Left ventricle myocardium inferior (tissue), 1 donor: ENCODE measurements around the gene SH2D3A. TPM values are rescaled to one million over a fixed set of nuclear protein-coding genes. Genes with fewer than 3 reads are reported as not detected.
"Not testable (repeated sequence)": the region's sequence is repeated elsewhere in the genome, so short reads cannot be mapped to it uniquely, and the experiment has no call there.

Experiments
- DNase-seq: peaks from one replicate; pipeline ENCODE4 v3.0.0-alpha.2; 2020
- H3K27ac ChIP-seq: fragments of 200-600 bp; replicated peaks from 2 replicates; pipeline ENCODE4 v1.8.0; 2021
- H3K27me3 ChIP-seq: fragments of 200-600 bp; 2 replicates; pipeline ENCODE4 v1.8.0; 2021; ENCODE audit warnings: low read depth
- H3K36me3 ChIP-seq: fragments of 200-600 bp; 2 replicates; pipeline ENCODE4 v1.8.0; 2021
- H3K4me1 ChIP-seq: fragments of 200-600 bp; 2 replicates; pipeline ENCODE4 v1.8.0; 2021
- H3K4me3 ChIP-seq: fragments of 200-600 bp; 2 replicates; pipeline ENCODE4 v1.8.0; 2021; ENCODE audit warnings: mild to moderate bottlenecking, moderate library complexity
- H3K9me3 ChIP-seq: fragments of 200-600 bp; replicated peaks from 2 replicates; pipeline ENCODE4 v1.8.0; 2021
- CTCF ChIP-seq: fragments of 200-600 bp; IDR thresholded peaks from 2 replicates; pipeline ENCODE4 v1.8.0; 2021; ENCODE audit warnings: antibody characterized with exemption, mild to moderate bottlenecking, borderline replicate concordance
- intact Hi-C: fragments of 100-400 bp; cut with micrococcal nuclease; formaldehyde crosslinking; loops from one replicate; pipeline ENCODE4 v1.11.0; 2022
- total RNA-seq: library from RNA; stranded (reverse); fragmentation: NEBNext Ultra II Directional; extraction: Animal tissue kit (Norgen Biotek cat#: 25700); gene quantifications from one replicate; pipeline ENCODE4 v1.2.1, GENCODE V29; 2021
- donor health status: DM: no; HTN: yes; CAD: no; lungs with severe emphysema.

SH2D3A gene
- total RNA-seq, 1 donor from 2014 or later, result 0.14 TPM

- H3K36me3 ChIP-seq, result peaks cover 76% of the 10 kb centered on the region
- DNase-seq, result peak; percentile 75
- no peaks in the 10 kb centered on the region for H3K27me3 ChIP-seq
- intact Hi-C loops, result no loop called here
- H3K27ac ChIP-seq, result peak overlapping the region; percentile 60
- no peak for TF ChIP-seq CTCF
- no peaks in the 10 kb centered on the region for H3K9me3 ChIP-seq
- H3K4me3 ChIP-seq, result no peak overlapping the region
- peaks cover 67% of the 10 kb centered on the region for H3K4me1 ChIP-seq
These were observed 17.2 kb downstream of the SH2D3A start for GRCh38 chr19:6750062-6750461.

GRCh38 chr19:6748543-6748942 is 18.7 kb downstream of the SH2D3A start:
- H3K4me3 ChIP-seq, H3K27me3 ChIP-seq, intact Hi-C loops, H3K9me3 ChIP-seq, DNase-seq: not testable (repeated sequence)
- Histone ChIP-seq H3K36me3 (peaks cover 86% of the 10 kb centered on the region), H3K27ac (peak overlapping the region; percentile 60), H3K4me1 (peaks cover 80% of the 10 kb centered on the region)

- intact Hi-C loops, result no loop called here
These were observed 21.3 kb downstream of the SH2D3A start for GRCh38 chr19:6745965-6746364.

GRCh38 chr19:6744381-6745301 is 22.6 kb downstream of the SH2D3A start:
- no peaks in the 10 kb centered on the region for H3K27me3 ChIP-seq
- H3K4me3 ChIP-seq, result peak overlapping the region; percentile 50
- H3K36me3 ChIP-seq, result peaks cover 69% of the 10 kb centered on the region
- peak overlapping the region; percentile 94 for H3K27ac ChIP-seq
- peaks cover 97% of the 10 kb centered on the region for H3K4me1 ChIP-seq
- DNase-seq, result peak; percentile 90
- intact Hi-C loops, result no loop called here
- no peak for TF ChIP-seq CTCF
- no peaks in the 10 kb centered on the region for H3K9me3 ChIP-seq

More at GRCh38 chr19:6745965-6746364, 21.3 kb downstream of the SH2D3A start:
- TF ChIP-seq CTCF, result no peak
- H3K36me3 ChIP-seq, result peaks cover 83% of the 10 kb centered on the region
- no peaks in the 10 kb centered on the region for H3K9me3 ChIP-seq
- peak overlapping the region; percentile 94 for H3K27ac ChIP-seq
- no peak overlapping the region for H3K4me3 ChIP-seq
- H3K4me1 ChIP-seq, result peaks cover 94% of the 10 kb centered on the region
- DNase-seq, result no peak
- no peaks in the 10 kb centered on the region for H3K27me3 ChIP-seq

- H3K27me3 ChIP-seq, result no peaks in the 10 kb centered on the region
- peak overlapping the region; percentile 50 for H3K4me3 ChIP-seq
- H3K36me3 ChIP-seq, result peaks cover 61% of the 10 kb centered on the region
- peak overlapping the region; percentile 94 for H3K27ac ChIP-seq
- H3K4me1 ChIP-seq, result peaks cover 94% of the 10 kb centered on the region
- TF ChIP-seq CTCF, result no peak
- H3K9me3 ChIP-seq, result no peaks in the 10 kb centered on the region
- intact Hi-C loops, result no loop called here
- DNase-seq, result no peak
These were observed 23.4 kb downstream of the SH2D3A start for GRCh38 chr19:6743714-6744380.
